Gastroesophageal sphincter (tissue), 3 donors: ENCODE measurements around the gene MBD2.

ENCODE experiments used
- CTCF ChIP-seq, 4 experiments: fragments of 200-600 bp in 2 of 4; fragments of 450-650 bp in 2 of 4; sonication (generic) in 1 of 4; IDR thresholded peaks; one replicate each; pipeline ENCODE4 v1.5.1; 2017 to 2019; ENCODE audit warnings: antibody characterized with exemption in 4 of 4, mild to moderate bottlenecking in 2 of 4, moderate library complexity in 2 of 4
- POLR2A ChIP-seq, 2 donors: fragments of 450-650 bp; IDR thresholded peaks; one replicate each; pipeline ENCODE4 v1.6.1; 2017; ENCODE audit warnings: antibody characterized with exemption in 2 of 2, mild to moderate bottlenecking in 2 of 2, moderate library complexity in 1 of 2
- POLR2AphosphoS5 ChIP-seq: sonication (generic); formaldehyde crosslinking; IDR thresholded peaks from one replicate; pipeline ENCODE4 v1.6.1; 2017; ENCODE audit warnings: antibody characterized with exemption

DNA sequence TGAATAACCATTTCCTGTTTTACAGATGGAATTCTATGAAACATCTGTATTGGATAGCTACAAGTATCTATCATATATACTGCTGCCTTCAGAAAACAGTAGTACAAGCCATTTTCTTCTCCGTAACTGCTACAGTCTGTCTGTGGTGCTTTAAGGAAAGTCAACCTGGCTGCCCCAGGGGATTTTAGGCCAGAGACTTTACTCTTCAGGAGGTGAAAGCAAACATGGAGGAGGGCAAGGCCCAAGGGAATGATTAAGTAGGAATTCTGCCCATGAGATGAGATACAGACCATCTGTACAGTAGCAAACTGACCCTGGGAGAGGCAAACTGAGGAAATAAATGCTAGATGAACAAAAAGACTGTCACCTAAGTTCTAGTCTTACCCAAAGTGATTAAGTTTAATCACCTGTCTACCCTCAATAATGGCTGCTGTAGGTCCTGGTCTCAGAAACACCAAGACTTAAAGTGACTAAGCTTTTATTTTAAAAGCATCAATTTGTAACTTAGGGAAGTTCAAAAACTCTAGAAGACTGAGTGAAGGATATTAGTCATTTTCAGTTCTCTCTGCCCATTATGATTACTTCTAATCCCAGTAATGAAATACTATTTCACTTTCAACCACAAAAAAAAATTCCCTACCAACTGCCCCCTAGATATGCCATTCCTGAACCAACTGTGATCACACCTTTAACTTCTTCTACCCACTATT is 14.8 kb downstream of the MBD2 start:
- no peak for TF ChIP-seq CTCF (IDR thresholded peaks at IDR 0.05)
- no peak for TF ChIP-seq POLR2AphosphoS5
- TF ChIP-seq POLR2A (IDR thresholded peaks at IDR 0.05) = no peak
